IMR-90 (cell line): ENCODE data around the gene TSEN54. TPM values are rescaled to one million over a fixed set of nuclear protein-coding genes. Genes with fewer than 3 reads are reported as not detected.

ENCODE experiments used
- ATAC-seq: fragments of 200-7000 bp; cut with Tn5 transposase; 2 replicates; pipeline ENCODE4 v1.9.1; 2020; ENCODE audit warnings: low read depth, mild to moderate bottlenecking, moderate library complexity
- BruUV-seq: library from RNA; stranded (reverse); fragments of 400-500 nt; replicated peaks from 2 replicates; lab custom pipeline; 2021; lab: Mats Ljungman, UMichigan
- CTCF ChIA-PET: fragments of 300-600 bp; formaldehyde crosslinking; extraction: SDS; loops from one replicate; lab custom pipeline; 2021; ENCODE audit warnings: antibody characterized with exemption; lab: Yijun Ruan, JAX
- POLR2A ChIA-PET: fragments of 300-600 bp; sonication (Branson Sonifier 250); formaldehyde crosslinking; loops from one replicate; lab custom pipeline; 2022; ENCODE audit warnings: antibody characterized with exemption; ENCODE audit not compliant: unreplicated experiment; lab: Charles Lee
- DNase-seq: peaks from one replicate; pipeline ENCODE4 v3.0.0; 2013
- H2AFZ ChIP-seq: replicated peaks from 2 replicates; pipeline ENCODE3; 2013; ENCODE audit warnings: low read length, mild to moderate bottlenecking; ENCODE audit not compliant: poor library complexity
- H2AK5ac ChIP-seq: 2 replicates; pipeline ENCODE4 v1.6.1; 2013; ENCODE audit warnings: low read depth, low read length, inconsistent platforms
- H2AK9ac ChIP-seq: replicated peaks from 2 replicates; pipeline ENCODE3; 2013; ENCODE audit warnings: mild to moderate bottlenecking, low read depth, low read length, moderate library complexity; ENCODE audit not compliant: poor library complexity
- H2BK120ac ChIP-seq: 2 replicates; pipeline ENCODE4 v1.6.1; 2013; ENCODE audit warnings: low read depth, low read length, inconsistent platforms
- H2BK15ac ChIP-seq: 3 replicates; pipeline ENCODE4 v1.6.1; 2013; ENCODE audit warnings: low read depth, low read length, inconsistent platforms
- H2BK20ac ChIP-seq: 2 replicates; pipeline ENCODE4 v1.6.1; 2013; ENCODE audit warnings: low read depth, mild to moderate bottlenecking, inconsistent platforms, low read length, moderate library complexity
- H2BK5ac ChIP-seq: 2 replicates; pipeline ENCODE4 v1.6.1; 2013; ENCODE audit warnings: mild to moderate bottlenecking, low read depth, low read length, inconsistent platforms; ENCODE audit not compliant: poor library complexity, severe bottlenecking
- H3K14ac ChIP-seq: replicated peaks from 2 replicates; pipeline ENCODE4 v1.6.1; 2013; ENCODE audit warnings: low read depth, low read length, inconsistent platforms
- H3K18ac ChIP-seq: 2 replicates; pipeline ENCODE4 v1.6.1; 2013; ENCODE audit warnings: low read depth, low read length, control low read depth
- H3K23ac ChIP-seq: 2 replicates; pipeline ENCODE4 v1.6.1; 2013; ENCODE audit warnings: low read depth, low read length, inconsistent platforms
- H3K27ac ChIP-seq: 2 replicates; pipeline ENCODE4 v1.5.1; 2013; ENCODE audit warnings: mild to moderate bottlenecking, control low read depth, low read length; ENCODE audit not compliant: insufficient read depth
- H3K27me3 ChIP-seq: 2 replicates; pipeline ENCODE4 v1.6.1; 2013; ENCODE audit warnings: low read length; ENCODE audit not compliant: control insufficient read depth, insufficient read depth
- H3K36me3 ChIP-seq: 2 replicates; pipeline ENCODE4 v1.6.1; 2013; ENCODE audit warnings: low read length, mixed read lengths; ENCODE audit not compliant: control insufficient read depth, insufficient read depth
- H3K4ac ChIP-seq: 2 replicates; pipeline ENCODE4 v1.6.1; 2013; ENCODE audit warnings: low read depth, low read length, inconsistent platforms
- H3K4me1 ChIP-seq: 2 replicates; pipeline ENCODE4 v1.6.1; 2013; ENCODE audit warnings: low read length, mixed read lengths; ENCODE audit not compliant: control insufficient read depth, insufficient read depth
- H3K4me2 ChIP-seq: 2 replicates; pipeline ENCODE4 v1.6.1; 2013; ENCODE audit warnings: low read depth, mild to moderate bottlenecking, control low read depth, low read length, moderate library complexity
- H3K4me3 ChIP-seq: 2 replicates; pipeline ENCODE4 v1.5.1; 2013; ENCODE audit warnings: low read depth, mild to moderate bottlenecking, control low read depth, low read length, moderate library complexity; ENCODE audit not compliant: insufficient read depth
- H3K56ac ChIP-seq: 2 replicates; pipeline ENCODE4 v1.6.1; 2013; ENCODE audit warnings: low read length, inconsistent platforms; ENCODE audit not compliant: insufficient read depth; ENCODE audit errors: extremely low read depth
- H3K79me1 ChIP-seq, 2 experiments: 2 replicates each; pipeline ENCODE4 v1.6.1; 2013; ENCODE audit warnings: low read length in 2 of 2, inconsistent platforms in 1 of 2, low read depth in 1 of 2
- H3K9ac ChIP-seq: 2 replicates; pipeline ENCODE4 v1.6.1; 2013; ENCODE audit warnings: low read depth, low read length, control low read depth
- H3K9me1 ChIP-seq: 2 replicates; pipeline ENCODE4 v1.6.1; 2013; ENCODE audit warnings: low read length, inconsistent platforms; ENCODE audit not compliant: insufficient read depth
- H3K9me3 ChIP-seq: 2 replicates; pipeline ENCODE4 v1.6.1; 2013; ENCODE audit warnings: low read length; ENCODE audit not compliant: control insufficient read depth, insufficient read depth
- H4K20me1 ChIP-seq: 2 replicates; pipeline ENCODE4 v1.6.1; 2013; ENCODE audit warnings: low read length, inconsistent platforms; ENCODE audit not compliant: insufficient read depth
- H4K5ac ChIP-seq: 2 replicates; pipeline ENCODE4 v1.6.1; 2013; ENCODE audit warnings: mild to moderate bottlenecking, low read depth, low read length, control low read depth
- H4K8ac ChIP-seq, 2 experiments: 2 replicates each; pipeline ENCODE4 v1.6.1; 2013; ENCODE audit warnings: low read depth in 2 of 2, low read length in 2 of 2, control low read depth in 1 of 2, inconsistent platforms in 1 of 2
- H4K91ac ChIP-seq: 2 replicates; pipeline ENCODE4 v1.6.1; 2013; ENCODE audit warnings: low read depth, low read length, inconsistent platforms; ENCODE audit not compliant: insufficient read depth
- BHLHE40 ChIP-seq: fragments of 150-350 bp; IDR thresholded peaks from 2 replicates; pipeline ENCODE4 v1.6.1; 2016; ENCODE audit warnings: mild to moderate bottlenecking, low read depth, low read length
- CEBPB ChIP-seq: IDR thresholded peaks from 2 replicates; pipeline ENCODE4 v1.6.1; 2012; ENCODE audit warnings: low read depth, low read length, improper control_type of control experiment
- CHD1 ChIP-seq: IDR thresholded peaks from 2 replicates; pipeline ENCODE4 v1.6.1; 2012; ENCODE audit warnings: low read depth, low read length, improper control_type of control experiment
- FOS ChIP-seq: fragments of 150-350 bp; IDR thresholded peaks from 2 replicates; pipeline ENCODE4 v1.6.1; 2016; ENCODE audit warnings: low read depth, low read length
- MAFK ChIP-seq: IDR thresholded peaks from 2 replicates; pipeline ENCODE4 v1.6.1; 2012; ENCODE audit warnings: low read depth, low read length, improper control_type of control experiment
- MAZ ChIP-seq: IDR thresholded peaks from 2 replicates; pipeline ENCODE4 v1.6.1; 2012; ENCODE audit warnings: low read depth, mild to moderate bottlenecking, low read length, improper control_type of control experiment, moderate library complexity, borderline replicate concordance
- MXI1 ChIP-seq: IDR thresholded peaks from 2 replicates; pipeline ENCODE4 v1.6.1; 2012; ENCODE audit warnings: low read depth, mild to moderate bottlenecking, low read length, moderate library complexity, borderline replicate concordance
- NFE2L2 ChIP-seq: fragments of 150-350 bp; IDR thresholded peaks from 2 replicates; pipeline ENCODE4 v1.6.1; 2016; ENCODE audit warnings: low read depth, mild to moderate bottlenecking, low read length
- POLR2A ChIP-seq: IDR thresholded peaks from 2 replicates; pipeline ENCODE4 v1.6.1; 2012; ENCODE audit warnings: mild to moderate bottlenecking, low read depth, low read length
- RAD21 ChIP-seq: IDR thresholded peaks from 2 replicates; pipeline ENCODE4 v1.6.1; 2012; ENCODE audit warnings: low read length, improper control_type of control experiment
- RCOR1 ChIP-seq: IDR thresholded peaks from 2 replicates; pipeline ENCODE4 v1.6.1; 2012; ENCODE audit warnings: mild to moderate bottlenecking, low read length, improper control_type of control experiment; ENCODE audit not compliant: insufficient replicate concordance
- RFX5 ChIP-seq: IDR thresholded peaks from 2 replicates; pipeline ENCODE4 v1.8.0; 2012; ENCODE audit warnings: low read depth, mild to moderate bottlenecking, low read length, moderate library complexity
- SMC3 ChIP-seq: fragments of 150-350 bp; IDR thresholded peaks from 2 replicates; pipeline ENCODE4 v1.6.1; 2016; ENCODE audit warnings: low read depth, mild to moderate bottlenecking, antibody characterized with exemption, low read length, moderate library complexity
- WGBS, 2 experiments: methylation state at CpG; one replicate each; pipeline versions ENCODE4 v1.1.5 to v1.1.7; 2013; ENCODE audit warnings: missing lambda C conversion rate in 2 of 2; ENCODE audit not compliant: insufficient read length in 1 of 2; ENCODE audit errors: extremely low coverage in 2 of 2; 5-methylcytosine and 5-hydroxymethylcytosine counted together
- dilution Hi-C: fragments of 300-500 bp; cut with HindIII; formaldehyde crosslinking; loops from one replicate; pipeline ENCODE4 v1.14.3; 2018; ENCODE audit warnings: low sequenced_read_pairs; ENCODE audit not compliant: unreplicated experiment
- in situ Hi-C: fragments of 300-500 bp; cut with MboI; formaldehyde crosslinking; loops from 3 replicates; pipeline ENCODE4 v1.14.3; 2019; ENCODE audit warnings: low sequenced_read_pairs, inconsistent platforms, mixed read lengths
- intact Hi-C: fragments of 100-400 bp; cut with micrococcal nuclease; formaldehyde crosslinking; loops from 2 replicates; pipeline ENCODE4 v1.10.0; 2022
- polyA plus RNA-seq, 3 experiments: library from polyadenylated mRNA; depleted of rRNA; stranded (reverse); fragments of >200 nt; gene quantifications; 2 replicates each; pipeline ENCODE4 v1.2.3, GENCODE V29; 2012; ENCODE audit warnings: low replicate concordance in 1 of 3
- total RNA-seq: library from RNA; depleted of rRNA; stranded (reverse); fragments of >200 nt; gene quantifications from 2 replicates; pipeline ENCODE4 v1.2.3, GENCODE V29; 2012
- TF ChIP-seq, protein P1 (sequence below): conservative IDR thresholded peaks from 2 replicates; pipeline ENCODE4 v1.5.1; 2012; ENCODE audit warnings: mild to moderate bottlenecking, low read depth, low read length, improper control_type of control experiment
- TF ChIP-seq, protein P2 (sequence below): fragments of 150-350 bp; IDR thresholded peaks from 2 replicates; pipeline ENCODE4 v1.6.1; 2016; ENCODE audit warnings: low read depth, mild to moderate bottlenecking, low read length, moderate library complexity, borderline replicate concordance
- TF ChIP-seq, protein P3 (sequence below): fragments of 150-350 bp; IDR thresholded peaks from 2 replicates; pipeline ENCODE4 v1.6.1; 2017; ENCODE audit warnings: mild to moderate bottlenecking, antibody characterized with exemption, low read length, low read depth

TSEN54 gene
- total and polyA plus RNA-seq, 2 of the 4 experiments (the other 2 are of a cell fraction): 7.2 to 14.9 TPM

DNA sequence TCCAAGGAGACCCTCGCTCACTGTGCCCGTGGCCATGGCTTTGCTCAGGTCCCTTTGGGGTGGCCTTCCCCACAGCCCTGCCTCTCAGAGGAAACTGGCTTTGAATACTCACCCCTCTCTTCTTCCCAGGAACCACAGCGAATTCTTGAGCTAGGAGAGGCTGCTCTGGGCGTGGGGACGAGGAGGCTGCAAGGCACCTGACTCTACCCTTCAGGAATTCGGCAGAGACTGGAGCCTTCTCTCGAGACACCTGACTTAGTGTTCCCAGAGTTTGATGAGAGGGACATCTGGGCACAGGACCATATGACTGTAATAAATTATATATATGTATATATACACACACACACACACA lies 15.4 kb downstream of the TSEN54 start:
- no TSS peak for BruUV-seq
- no peak overlapping the region for H2AK9ac ChIP-seq
- H3K18ac ChIP-seq: no peak overlapping the region
- no peak for ATAC-seq
- H4K91ac ChIP-seq: no peak overlapping the region
- H3K23ac ChIP-seq: no peak overlapping the region
- peaks cover 29% of the 10 kb centered on the region for H3K27me3 ChIP-seq
- no peaks in the 10 kb centered on the region for H3K79me1 ChIP-seq
- no peak overlapping the region for H2BK20ac ChIP-seq
- ChIA-PET POLR2A (no interaction called here), CTCF (no interaction called here)
- no peak overlapping the region for H4K8ac ChIP-seq
- H3K36me3 ChIP-seq: no peaks in the 10 kb centered on the region
- dilution Hi-C loops: no loop called here
- H2AFZ ChIP-seq: no peak overlapping the region
- H2BK15ac ChIP-seq: no peak overlapping the region
- TF ChIP-seq BHLHE40 (no peak), POLR2A (no peak), RCOR1 (no peak), CEBPB (no peak), SMC3 (no peak), MAZ (no peak), FOS (no peak), MXI1 (no peak), MAFK (no peak), NFE2L2 (no peak), RAD21 (no peak), RFX5 (no peak), CHD1 (no peak)
- TF ChIP-seq, protein P1, sequence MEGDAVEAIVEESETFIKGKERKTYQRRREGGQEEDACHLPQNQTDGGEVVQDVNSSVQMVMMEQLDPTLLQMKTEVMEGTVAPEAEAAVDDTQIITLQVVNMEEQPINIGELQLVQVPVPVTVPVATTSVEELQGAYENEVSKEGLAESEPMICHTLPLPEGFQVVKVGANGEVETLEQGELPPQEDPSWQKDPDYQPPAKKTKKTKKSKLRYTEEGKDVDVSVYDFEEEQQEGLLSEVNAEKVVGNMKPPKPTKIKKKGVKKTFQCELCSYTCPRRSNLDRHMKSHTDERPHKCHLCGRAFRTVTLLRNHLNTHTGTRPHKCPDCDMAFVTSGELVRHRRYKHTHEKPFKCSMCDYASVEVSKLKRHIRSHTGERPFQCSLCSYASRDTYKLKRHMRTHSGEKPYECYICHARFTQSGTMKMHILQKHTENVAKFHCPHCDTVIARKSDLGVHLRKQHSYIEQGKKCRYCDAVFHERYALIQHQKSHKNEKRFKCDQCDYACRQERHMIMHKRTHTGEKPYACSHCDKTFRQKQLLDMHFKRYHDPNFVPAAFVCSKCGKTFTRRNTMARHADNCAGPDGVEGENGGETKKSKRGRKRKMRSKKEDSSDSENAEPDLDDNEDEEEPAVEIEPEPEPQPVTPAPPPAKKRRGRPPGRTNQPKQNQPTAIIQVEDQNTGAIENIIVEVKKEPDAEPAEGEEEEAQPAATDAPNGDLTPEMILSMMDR: no peak
- TF ChIP-seq, protein P2, sequence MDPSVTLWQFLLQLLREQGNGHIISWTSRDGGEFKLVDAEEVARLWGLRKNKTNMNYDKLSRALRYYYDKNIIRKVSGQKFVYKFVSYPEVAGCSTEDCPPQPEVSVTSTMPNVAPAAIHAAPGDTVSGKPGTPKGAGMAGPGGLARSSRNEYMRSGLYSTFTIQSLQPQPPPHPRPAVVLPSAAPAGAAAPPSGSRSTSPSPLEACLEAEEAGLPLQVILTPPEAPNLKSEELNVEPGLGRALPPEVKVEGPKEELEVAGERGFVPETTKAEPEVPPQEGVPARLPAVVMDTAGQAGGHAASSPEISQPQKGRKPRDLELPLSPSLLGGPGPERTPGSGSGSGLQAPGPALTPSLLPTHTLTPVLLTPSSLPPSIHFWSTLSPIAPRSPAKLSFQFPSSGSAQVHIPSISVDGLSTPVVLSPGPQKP: no peak
- TF ChIP-seq, protein P3, sequence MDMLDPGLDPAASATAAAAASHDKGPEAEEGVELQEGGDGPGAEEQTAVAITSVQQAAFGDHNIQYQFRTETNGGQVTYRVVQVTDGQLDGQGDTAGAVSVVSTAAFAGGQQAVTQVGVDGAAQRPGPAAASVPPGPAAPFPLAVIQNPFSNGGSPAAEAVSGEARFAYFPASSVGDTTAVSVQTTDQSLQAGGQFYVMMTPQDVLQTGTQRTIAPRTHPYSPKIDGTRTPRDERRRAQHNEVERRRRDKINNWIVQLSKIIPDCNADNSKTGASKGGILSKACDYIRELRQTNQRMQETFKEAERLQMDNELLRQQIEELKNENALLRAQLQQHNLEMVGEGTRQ: no peak
- H3K9ac ChIP-seq: no peak overlapping the region
- H3K14ac ChIP-seq: no peak overlapping the region
- no peak overlapping the region for H2AK5ac ChIP-seq
- H3K56ac ChIP-seq: no peak overlapping the region
- in situ Hi-C loops: no loop called here
- H2BK120ac ChIP-seq: no peak overlapping the region
- no peaks in the 10 kb centered on the region for H3K9me3 ChIP-seq
- H2BK5ac ChIP-seq: no peak overlapping the region
- H3K27ac ChIP-seq: no peak overlapping the region
- no peak for DNase-seq
- WGBS, 2 experiments: 74% methylated on average over 3 of the region's 7 CpGs; no CpG with 5 or more reads in 1 of the 2 experiments
- no peaks in the 10 kb centered on the region for H3K9me1 ChIP-seq
- H3K4me2 ChIP-seq: no peak overlapping the region
- no peak overlapping the region for H4K5ac ChIP-seq
- no peaks in the 10 kb centered on the region for H3K4me1 ChIP-seq
- no peak overlapping the region for H3K4ac ChIP-seq
- no peaks in the 10 kb centered on the region for H4K20me1 ChIP-seq
- intact Hi-C loops: no loop called here
- H3K4me3 ChIP-seq: no peak overlapping the region
